ENCODE data around the gene ADRA2C.

GRCh38 chr4:3783693-3784306 lies 17.6 kb downstream of the ADRA2C start:
- peak; percentile 24; the same call in 2 of the 3 replicates for TF ChIP-seq CTCF (IDR thresholded peaks at IDR 0.05)
- TF ChIP-seq REST (IDR thresholded peaks at IDR 0.05) = no peak
- no peak for TF ChIP-seq CEBPB (IDR thresholded peaks at IDR 0.05)
- no peak for TF ChIP-seq MAX (IDR thresholded peaks at IDR 0.05)
- no peak for TF ChIP-seq BCL3 (IDR thresholded peaks at IDR 0.05)
- TF ChIP-seq USF2 (IDR thresholded peaks at IDR 0.05) = no peak
- TF ChIP-seq MAFK (IDR thresholded peaks at IDR 0.05; ENCODE audit: partially characterized antibody) = no peak
- no peak for TF ChIP-seq RARB (CRISPR knock-in tag; IDR thresholded peaks at IDR 0.05)
- no peak for TF ChIP-seq ZNF302 (CRISPR knock-in tag; IDR thresholded peaks at IDR 0.05)
- TF ChIP-seq KDM5A (IDR thresholded peaks at IDR 0.05) = no peak
- TF ChIP-seq MAZ (IDR thresholded peaks at IDR 0.05; ENCODE audit: borderline replicate concordance, low read depth, low read length) = no peak
